WI38 (cell line): ENCODE data around the gene KLF7.

ENCODE experiments used
- H3K4me3 ChIP-seq: 2 replicates; pipeline ENCODE4 v1.5.1; 2011; ENCODE audit warnings: low read depth, mild to moderate bottlenecking, control low read depth, low read length
- CTCF ChIP-seq: IDR thresholded peaks from 2 replicates; pipeline ENCODE4 v1.5.1; 2012; ENCODE audit warnings: low read depth, mild to moderate bottlenecking, control low read depth, low read length

KLF7 gene

GRCh38 chr2:207112785-207113184, 53.0 kb downstream of the KLF7 start:
- no peak for TF ChIP-seq CTCF
- no peak overlapping the region for H3K4me3 ChIP-seq

GRCh38 chr2:207112383-207112782, 53.4 kb downstream of the KLF7 start:
- no peak for TF ChIP-seq CTCF

GRCh38 chr2:207111757-207112156, 54.0 kb downstream of the KLF7 start:
- H3K4me3 ChIP-seq, result no peak overlapping the region
- TF ChIP-seq CTCF, result no peak

More at GRCh38 chr2:207112383-207112782, 53.4 kb downstream of the KLF7 start:
- H3K4me3 ChIP-seq, result no peak overlapping the region

GRCh38 chr2:207110715-207111114, 55.0 kb downstream of the KLF7 start:
- H3K4me3 ChIP-seq, result no peak overlapping the region
- TF ChIP-seq CTCF, result no peak

- H3K4me3 ChIP-seq, result no peak overlapping the region
- TF ChIP-seq CTCF, result no peak
These were observed 55.4 kb downstream of the KLF7 start for GRCh38 chr2:207110310-207110709.

- TF ChIP-seq CTCF, result no peak
- no peak overlapping the region for H3K4me3 ChIP-seq
These were observed 56.0 kb downstream of the KLF7 start for GRCh38 chr2:207109768-207110167.

- TF ChIP-seq CTCF, result no peak
These were observed 57.3 kb downstream of the KLF7 start for GRCh38 chr2:207108440-207108839.

More at GRCh38 chr2:207108440-207108839, 57.3 kb downstream of the KLF7 start:
- no peak overlapping the region for H3K4me3 ChIP-seq
